ENCODE measurements around the gene NR5A1. TPM values are rescaled to one million over a fixed set of nuclear protein-coding genes. Genes with fewer than 3 reads are reported as not detected.

The NR5A1 gene
- total and polyA plus RNA-seq, 2 of the 13 experiments (the other 11 are each of a cell fraction or from before 2014, with no cell fraction given): 28.9 to 44.7 TPM

DNA sequence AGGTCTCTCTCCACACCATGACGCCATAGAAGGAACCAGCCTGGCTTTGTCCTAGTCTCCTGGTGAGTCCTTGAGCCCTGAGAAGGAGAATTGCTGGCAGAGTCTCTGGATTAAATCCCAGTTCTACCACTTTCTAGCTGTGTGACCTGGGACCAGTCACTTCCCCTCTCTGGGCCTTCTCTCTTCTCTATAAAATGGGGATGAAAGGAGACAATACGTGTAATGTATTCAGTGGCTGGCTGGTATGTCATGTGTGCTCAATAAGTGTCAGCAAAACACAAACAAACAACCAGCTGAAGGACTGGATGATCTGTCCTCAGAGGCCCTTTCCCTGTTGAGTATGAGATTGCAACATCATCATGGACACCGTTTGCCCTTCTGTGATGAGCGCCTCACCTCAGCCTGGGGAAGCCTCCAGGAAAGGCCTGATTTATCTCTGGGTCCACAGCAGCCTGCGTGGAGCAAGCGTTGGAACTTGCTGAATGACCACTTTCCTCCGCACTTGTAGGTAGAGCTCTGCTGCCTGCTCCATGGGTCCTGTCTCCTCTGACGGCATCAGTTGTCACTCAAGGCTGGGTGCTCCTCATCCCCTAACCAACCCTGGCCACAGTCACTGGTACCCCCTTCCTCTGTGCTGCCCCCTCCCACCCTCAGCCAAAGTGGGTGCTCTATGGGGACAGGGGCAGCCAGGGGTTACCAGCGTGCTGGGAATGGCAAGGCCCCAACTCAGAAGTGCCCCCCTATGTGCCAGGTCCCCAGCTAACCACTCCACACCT, 3.6 kb upstream of the NR5A1 start (continued):
- TF ChIP-seq CSRNP1 (CRISPR knock-in tag; IDR thresholded peaks at IDR 0.05): no peak
- no peak for TF ChIP-seq IKZF1 (IDR thresholded peaks at IDR 0.05)
- TF ChIP-seq ELF1 (CRISPR knock-in tag; IDR thresholded peaks at IDR 0.05): no peak
- TF ChIP-seq SMARCC2 (IDR thresholded peaks at IDR 0.05): no peak
- TF ChIP-seq SNAPC5 (CRISPR knock-in tag; IDR thresholded peaks at IDR 0.05; ENCODE audit: borderline replicate concordance): no peak
- no peak for TF ChIP-seq JUN (CRISPR knock-in tag; IDR thresholded peaks at IDR 0.05)
- no peak for TF ChIP-seq GLI4 (CRISPR knock-in tag; IDR thresholded peaks at IDR 0.05; ENCODE audit: borderline replicate concordance)
- TF ChIP-seq ZNF275 (CRISPR knock-in tag; IDR thresholded peaks at IDR 0.05; ENCODE audit: borderline replicate concordance): no peak
- TF ChIP-seq SAFB2 (CRISPR knock-in tag; IDR thresholded peaks at IDR 0.05; ENCODE audit: borderline replicate concordance, low read depth): 0 out of 2 replicates have a peak, but pooled peaks have one; percentile 1
- no peak for TF ChIP-seq ZNF501 (CRISPR knock-in tag; IDR thresholded peaks at IDR 0.05)
- peak; percentile 39; the same call in 1 of the 2 replicates for TF ChIP-seq BCL6 (CRISPR knock-in tag; IDR thresholded peaks at IDR 0.05)
- 0 out of 2 replicates have a peak, but pooled peaks have one; percentile 13 for TF ChIP-seq HMGXB3 (CRISPR knock-in tag; IDR thresholded peaks at IDR 0.05; ENCODE audit: borderline replicate concordance)
- TF ChIP-seq MBD4 (IDR thresholded peaks at IDR 0.05; ENCODE audit: borderline replicate concordance, low read length): no peak
- no peak for TF ChIP-seq AHDC1 (CRISPR knock-in tag; IDR thresholded peaks at IDR 0.05; ENCODE audit: borderline replicate concordance)
- peak; percentile 43; the same call in 1 of the 2 replicates for TF ChIP-seq ZFY (CRISPR knock-in tag; IDR thresholded peaks at IDR 0.05)
